CD14-positive monocyte (primary cell): ENCODE data around the gene PPP1R9B. TPM values are rescaled to one million over a fixed set of nuclear protein-coding genes. Genes with fewer than 3 reads are reported as not detected.

Experiments used
- DNase-seq, 3 donors: peaks; one replicate each; pipeline ENCODE4 v3.0.0-alpha.2; 2011 to 2022
- H2AFZ ChIP-seq: 2 replicates; pipeline ENCODE4 v1.6.0; 2012; ENCODE audit warnings: mild to moderate bottlenecking, low read depth, low read length, inconsistent platforms; ENCODE audit not compliant: insufficient read depth, poor library complexity, severe bottlenecking
- H3K27ac ChIP-seq, 2 donors: 1 replicate in 1 of 2; 2 replicates in 1 of 2; pipeline ENCODE4 v1.5.1; 2012 to 2013; ENCODE audit warnings: low read length in 2 of 2, control low read depth in 1 of 2, inconsistent platforms in 1 of 2, low read depth in 1 of 2, mild to moderate bottlenecking in 1 of 2
- H3K27me3 ChIP-seq, 2 donors: one replicate each; pipeline versions ENCODE4 v1.6.0 to v1.6.1; 2011 to 2013; ENCODE audit warnings: low read length in 2 of 2; ENCODE audit not compliant: control insufficient read depth in 2 of 2, insufficient read depth in 2 of 2
- H3K36me3 ChIP-seq, 2 donors: replicated peaks in 1 of 2; 1 replicate in 1 of 2; 2 replicates in 1 of 2; pipeline versions ENCODE4 v1.5.1 to v1.6.1; 2012 to 2013; ENCODE audit warnings: low read length in 2 of 2, control low read depth in 1 of 2, inconsistent platforms in 1 of 2, mild to moderate bottlenecking in 1 of 2; ENCODE audit not compliant: insufficient read depth in 2 of 2, control insufficient read depth in 1 of 2
- H3K4me1 ChIP-seq, 2 donors: 1 replicate in 1 of 2; 2 replicates in 1 of 2; pipeline versions ENCODE4 v1.5.1 to v1.6.1; 2012 to 2013; ENCODE audit warnings: low read length in 2 of 2, control low read depth in 1 of 2, inconsistent platforms in 1 of 2, mild to moderate bottlenecking in 1 of 2, moderate library complexity in 1 of 2; ENCODE audit not compliant: insufficient read depth in 2 of 2, control insufficient read depth in 1 of 2
- H3K4me2 ChIP-seq: replicated peaks from 2 replicates; pipeline ENCODE3; 2012; ENCODE audit warnings: low read length, moderate library complexity, mild to moderate bottlenecking; ENCODE audit not compliant: poor library complexity, severe bottlenecking; ENCODE audit errors: extremely low read depth
- H3K4me3 ChIP-seq, 3 experiments: fragments of 200-600 bp in 1 of 3; sonication (generic) in 1 of 3; replicated peaks in 1 of 3; 1 replicate in 2 of 3; 2 replicates in 1 of 3; pipeline ENCODE4 v1.5.1; 2011 to 2013; ENCODE audit warnings: low read length in 3 of 3, mild to moderate bottlenecking in 3 of 3, control low read depth in 2 of 3, low read depth in 2 of 3, inconsistent platforms in 1 of 3, moderate library complexity in 1 of 3
- H3K79me2 ChIP-seq: 2 replicates; pipeline ENCODE4 v1.6.0; 2012; ENCODE audit warnings: mild to moderate bottlenecking, control low read depth, inconsistent platforms, low read length, moderate library complexity; ENCODE audit not compliant: insufficient read depth
- H3K9ac ChIP-seq: 2 replicates; pipeline ENCODE4 v1.6.0; 2017; ENCODE audit warnings: low read length, mild to moderate bottlenecking; ENCODE audit not compliant: insufficient read depth, poor library complexity, severe bottlenecking
- H3K9me3 ChIP-seq, 2 donors: replicated peaks in 1 of 2; 1 replicate in 1 of 2; 2 replicates in 1 of 2; pipeline versions ENCODE4 v1.5.1 to v1.6.1; 2012 to 2013; ENCODE audit warnings: low read length in 2 of 2, control low read depth in 1 of 2; ENCODE audit not compliant: control insufficient read depth in 1 of 2, insufficient read depth in 1 of 2
- H4K20me1 ChIP-seq: 2 replicates; pipeline ENCODE4 v1.6.0; 2012; ENCODE audit warnings: mild to moderate bottlenecking, low read length, control low read depth, moderate library complexity; ENCODE audit not compliant: insufficient read depth
- H3K27ac Mint-ChIP-seq, 7 donors: one replicate each; pipeline ENCODE4 v1.8.0; 2020; ENCODE audit warnings: mild to moderate bottlenecking in 7 of 7, mixed read lengths in 7 of 7, moderate library complexity in 6 of 7, inconsistent platforms in 2 of 7
- H3K27me3 Mint-ChIP-seq, 3 donors: one replicate each; pipeline ENCODE4 v1.8.0; 2021 to 2022; ENCODE audit warnings: low read depth in 3 of 3, mild to moderate bottlenecking in 3 of 3, mixed read lengths in 3 of 3, moderate library complexity in 3 of 3, inconsistent platforms in 1 of 3
- H3K36me3 Mint-ChIP-seq, 2 donors: one replicate each; pipeline ENCODE4 v1.8.0; 2020; ENCODE audit warnings: mixed read lengths in 2 of 2, inconsistent platforms in 1 of 2, mild to moderate bottlenecking in 1 of 2
- H3K4me1 Mint-ChIP-seq: one replicate; pipeline ENCODE4 v1.8.0; 2020; ENCODE audit warnings: mild to moderate bottlenecking, mixed read lengths
- H3K4me3 Mint-ChIP-seq, 2 donors: one replicate each; pipeline ENCODE4 v1.8.0; 2020; ENCODE audit warnings: mild to moderate bottlenecking in 2 of 2, mixed read lengths in 2 of 2, moderate library complexity in 1 of 2
- H3K9me3 Mint-ChIP-seq, 7 donors: one replicate each; pipeline ENCODE4 v1.8.0; 2020 to 2022; ENCODE audit warnings: mixed read lengths in 7 of 7, mild to moderate bottlenecking in 6 of 7, moderate library complexity in 6 of 7, inconsistent platforms in 2 of 7
- CTCF ChIP-seq: fragments of 200-600 bp; IDR thresholded peaks from one replicate; pipeline ENCODE4 v1.8.0; 2022; ENCODE audit warnings: antibody characterized with exemption, mild to moderate bottlenecking
- WGBS: methylation state at CpG from one replicate; pipeline ENCODE4 v1.1.5; 2013; ENCODE audit warnings: missing lambda C conversion rate; ENCODE audit not compliant: insufficient coverage; 5-methylcytosine and 5-hydroxymethylcytosine counted together
- intact Hi-C, 2 donors: fragments of 100-400 bp; cut with micrococcal nuclease; formaldehyde crosslinking; loops; one replicate each; pipeline versions ENCODE4 v1.15.0 to v1.15.1; 2023
- polyA plus RNA-seq, 3 donors: library from polyadenylated mRNA; depleted of rRNA in 1 of 3; unstranded in 2 of 3; stranded (reverse) in 1 of 3; fragments of 300-500 nt in 2 of 3; fragments of >200 nt in 1 of 3; fragmentation: Illumina TruSeq in 2 of 3; gene quantifications; 1 replicate in 2 of 3; 2 replicates in 1 of 3; pipeline ENCODE4 v1.2.3, GENCODE V29; 2012 to 2021

PPP1R9B gene
- polyA plus RNA-seq, 3 donors = 0.61 to 86.9 (median 1.3) TPM

- H3K36me3 ChIP-seq = no peaks in the 10 kb centered on the region
- Mint-ChIP-seq H3K27me3 (peaks cover 30 to 55% (median 43%) of the 10 kb centered on the region in 3 donors), H3K9me3 (peaks cover 0 to 9% (median 5%) of the 10 kb centered on the region in 7 donors), H3K36me3 (peaks cover 5% of the 10 kb centered on the region in 2 donors), H3K27ac (peak overlapping the region in 1 of 7 donors; percentile 13), H3K4me1 (peaks cover 19% of the 10 kb centered on the region), H3K4me3 (peak overlapping the region in 1 of 2 donors; percentile 7)
- peaks cover 0 to 4% of the 10 kb centered on the region in 2 donors for H3K9me3 ChIP-seq
- 91% methylated on average over 2 of the region's 6 CpGs for WGBS
- no peak overlapping the region for H3K4me3 ChIP-seq
- no peak overlapping the region for H3K4me2 ChIP-seq
- no peak overlapping the region for H3K9ac ChIP-seq
- H4K20me1 ChIP-seq = no peaks in the 10 kb centered on the region
- no peak for TF ChIP-seq CTCF
- H3K4me1 ChIP-seq = peaks cover 17 to 20% of the 10 kb centered on the region in 2 donors
- no peaks in the 10 kb centered on the region for H3K79me2 ChIP-seq
- peak in 1 of 3 donors; percentile 33 for DNase-seq
- H2AFZ ChIP-seq = no peak overlapping the region
- H3K27me3 ChIP-seq = peaks cover 8 to 27% of the 10 kb centered on the region in 2 donors
- H3K27ac ChIP-seq = no peak overlapping the region
- intact Hi-C loops = loop anchor here in 1 of 2 donors (5.0 kb wide), 1 partner anchor 35 kb away; no protein-coding TSS in a partner anchor
Measured at GRCh38 chr17:50196826-50197225, 46.3 kb upstream of the PPP1R9B start.

- Mint-ChIP-seq H3K4me1 (peaks cover 15% of the 10 kb centered on the region), H3K4me3 (no peak overlapping the region), H3K27me3 (peaks cover 24 to 47% (median 35%) of the 10 kb centered on the region in 3 donors), H3K9me3 (peaks cover 0 to 9% (median 3%) of the 10 kb centered on the region in 7 donors), H3K36me3 (peaks cover 1 to 2% of the 10 kb centered on the region in 2 donors), H3K27ac (peak overlapping the region in 1 of 7 donors; percentile 15)
- Histone ChIP-seq H4K20me1 (no peaks in the 10 kb centered on the region), H2AFZ (no peak overlapping the region), H3K4me2 (no peak overlapping the region), H3K9ac (no peak overlapping the region), H3K4me1 (peaks cover 15 to 16% of the 10 kb centered on the region in 2 donors), H3K4me3 (no peak overlapping the region), H3K27me3 (peaks cover 1 to 19% of the 10 kb centered on the region in 2 donors), H3K79me2 (no peaks in the 10 kb centered on the region), H3K9me3 (no peaks in the 10 kb centered on the region), H3K27ac (no peak overlapping the region), H3K36me3 (no peaks in the 10 kb centered on the region)
- TF ChIP-seq CTCF = no peak
- WGBS = 88% methylated on average over 5 of the region's 5 CpGs
- intact Hi-C loops = loop anchor here in 1 of 2 donors (5.0 kb wide), 1 partner anchor 34 kb away; no protein-coding TSS in a partner anchor
- DNase-seq = no peak
Measured at GRCh38 chr17:50196036-50196435, 45.6 kb upstream of the PPP1R9B start.
